ENCODE data around the gene KRTAP10-1.

Gene KRTAP10-1

GRCh38 chr21:44527156-44527982, 12.6 kb downstream of the KRTAP10-1 start:
- no peak for DNase-seq

- no peak for DNase-seq
Measured at GRCh38 chr21:44526096-44526997, 13.6 kb downstream of the KRTAP10-1 start.

- no peak for DNase-seq
Measured at GRCh38 chr21:44525391-44526095, 14.5 kb downstream of the KRTAP10-1 start.

GRCh38 chr21:44524414-44525371, 15.3 kb downstream of the KRTAP10-1 start:
- no peak for DNase-seq

GRCh38 chr21:44523567-44524413, 16.2 kb downstream of the KRTAP10-1 start:
- DNase-seq, result no peak

- no peak for DNase-seq
Measured at GRCh38 chr21:44522753-44523204, 17.2 kb downstream of the KRTAP10-1 start.

GRCh38 chr21:44521928-44522752, 17.9 kb downstream of the KRTAP10-1 start:
- DNase-seq, result no peak

- no peak for DNase-seq
Measured at GRCh38 chr21:44521301-44521927, 18.6 kb downstream of the KRTAP10-1 start.

- DNase-seq, result no peak
Measured at GRCh38 chr21:44520326-44521300, 19.4 kb downstream of the KRTAP10-1 start.

- no peak for DNase-seq
Measured at GRCh38 chr21:44519346-44520325, 20.4 kb downstream of the KRTAP10-1 start.

GRCh38 chr21:44518686-44519085, 21.3 kb downstream of the KRTAP10-1 start:
- no peak for DNase-seq

- DNase-seq, result peak; percentile 96
Measured at GRCh38 chr21:44517175-44517899, 22.7 kb downstream of the KRTAP10-1 start.

- no peak for DNase-seq
Measured at GRCh38 chr21:44516828-44517174, 23.2 kb downstream of the KRTAP10-1 start.

GRCh38 chr21:44516342-44516741, 23.7 kb downstream of the KRTAP10-1 start:
- DNase-seq, result no peak

GRCh38 chr21:44515359-44516165, 24.4 kb downstream of the KRTAP10-1 start:
- no peak for DNase-seq

All from NCI-H2171 (cell line).